GM19452 (cell line): ENCODE measurements around the gene SLC25A26.
A peak's percentile ranks its signal among the peaks of the same experiment; 100 is the strongest.

Experiments used
- ATAC-seq: cut with Tn5 transposase; IDR thresholded peaks from one replicate; pipeline ENCODE4 v1.9.1; 2021; ENCODE audit not compliant: unreplicated experiment

SLC25A26 gene

DNA sequence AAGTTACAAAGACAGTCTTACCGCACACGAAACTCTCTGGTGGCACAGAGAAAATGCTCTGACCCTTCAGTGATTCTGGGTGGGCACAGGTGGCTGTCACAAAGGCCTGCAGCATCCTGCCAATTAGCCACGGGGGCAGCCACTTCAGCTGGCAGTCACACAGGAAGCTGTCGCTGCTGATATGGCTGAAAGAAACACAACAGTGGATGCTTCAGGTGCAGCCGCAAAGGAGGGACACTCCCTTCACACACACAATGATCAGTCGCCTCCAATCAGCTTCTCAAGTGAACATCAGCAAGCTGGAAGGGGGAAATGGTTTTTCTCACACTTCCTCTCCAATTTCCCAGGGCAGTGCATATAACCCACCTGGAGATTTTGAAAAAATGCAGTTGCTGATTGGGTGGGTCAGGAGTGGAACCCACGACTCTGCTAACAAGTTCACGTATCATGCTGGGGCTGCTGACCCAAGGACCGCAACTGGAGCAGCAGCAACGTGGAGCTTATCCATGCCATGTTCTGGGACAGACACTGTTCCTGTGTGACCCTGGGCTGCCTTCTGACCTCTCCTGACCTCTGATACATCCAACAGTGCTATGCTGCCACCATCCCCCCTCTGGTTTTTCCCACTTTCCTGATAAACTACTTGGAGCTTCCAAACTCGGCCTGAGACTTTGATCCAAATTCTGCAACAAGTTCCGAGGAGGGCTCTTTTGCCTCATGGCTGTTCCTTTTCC is 173.4 kb downstream of the SLC25A26 start:
- peak; percentile 91 for ATAC-seq

DNA sequence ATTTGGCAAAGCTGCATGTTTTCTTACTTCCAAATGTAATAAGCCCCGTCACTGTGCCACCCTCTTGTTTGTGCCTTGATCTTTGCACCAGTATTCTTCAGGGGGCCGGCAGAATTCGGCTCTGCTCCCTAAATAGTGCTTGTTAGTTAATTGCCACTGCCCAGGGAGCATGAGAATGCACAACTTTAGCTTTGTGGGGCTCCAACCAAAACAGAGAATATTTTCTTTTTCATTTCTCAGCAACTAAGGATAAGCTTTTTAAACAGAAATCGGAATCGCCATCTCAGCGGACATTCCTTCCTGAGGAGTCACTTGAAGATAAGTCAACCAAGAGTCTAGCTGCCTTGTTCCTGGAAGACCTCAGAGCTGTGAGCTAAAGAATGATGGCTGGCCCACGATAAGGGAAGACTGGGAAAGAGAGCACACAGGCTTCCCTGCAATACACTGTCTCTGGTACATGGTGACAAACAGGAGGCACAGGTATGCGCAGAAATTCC is 174.0 kb downstream of the SLC25A26 start:
- no peak for ATAC-seq

DNA sequence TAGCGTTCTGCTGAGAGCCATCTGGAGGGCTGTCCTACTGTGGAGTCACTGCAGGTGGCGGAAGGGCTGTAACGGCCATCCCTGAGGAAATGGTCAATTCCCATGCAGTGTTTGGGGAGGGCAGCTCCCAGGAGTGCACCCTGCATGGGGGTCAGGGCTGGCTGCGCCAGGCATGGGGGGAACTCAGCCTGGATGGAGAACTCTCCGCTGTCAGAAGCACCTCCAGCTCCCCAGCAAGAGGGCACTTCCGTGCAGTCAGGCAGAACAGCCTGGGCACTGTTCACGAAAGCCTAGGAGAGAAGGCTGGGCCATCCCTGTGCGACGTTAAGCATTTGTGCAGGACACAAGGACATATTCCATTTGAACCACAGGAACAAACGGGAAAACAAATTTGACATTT is 174.8 kb downstream of the SLC25A26 start:
- ATAC-seq: no peak

DNA sequence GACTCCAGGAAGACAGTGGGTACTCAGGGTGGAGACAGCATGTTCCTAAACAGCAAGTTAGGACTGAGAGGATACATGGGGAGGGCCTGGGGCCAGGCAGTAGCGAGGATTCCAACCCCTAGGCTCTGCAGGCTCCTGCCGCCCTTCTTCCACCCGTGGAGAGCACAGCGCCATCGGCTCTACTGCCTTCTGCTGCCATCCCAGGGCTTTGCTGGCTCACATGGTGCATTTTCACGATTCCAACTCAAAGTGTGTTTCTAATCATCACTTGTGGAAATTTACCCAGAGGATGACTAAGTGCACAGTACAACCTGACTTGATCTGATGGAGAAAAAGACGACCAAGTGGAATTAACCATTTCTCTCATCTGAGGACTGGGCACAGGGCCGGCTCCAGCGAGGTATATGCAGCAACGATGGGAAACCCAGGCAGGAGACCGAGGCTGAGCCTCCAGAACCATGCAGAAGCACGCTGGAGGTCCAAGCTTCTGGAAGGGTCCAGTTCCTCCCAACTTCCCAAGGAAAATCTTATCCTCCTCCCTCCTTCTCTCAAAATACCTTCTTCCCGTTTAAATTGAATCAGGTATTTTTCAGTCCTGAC is 175.5 kb downstream of the SLC25A26 start:
- ATAC-seq: no peak

DNA sequence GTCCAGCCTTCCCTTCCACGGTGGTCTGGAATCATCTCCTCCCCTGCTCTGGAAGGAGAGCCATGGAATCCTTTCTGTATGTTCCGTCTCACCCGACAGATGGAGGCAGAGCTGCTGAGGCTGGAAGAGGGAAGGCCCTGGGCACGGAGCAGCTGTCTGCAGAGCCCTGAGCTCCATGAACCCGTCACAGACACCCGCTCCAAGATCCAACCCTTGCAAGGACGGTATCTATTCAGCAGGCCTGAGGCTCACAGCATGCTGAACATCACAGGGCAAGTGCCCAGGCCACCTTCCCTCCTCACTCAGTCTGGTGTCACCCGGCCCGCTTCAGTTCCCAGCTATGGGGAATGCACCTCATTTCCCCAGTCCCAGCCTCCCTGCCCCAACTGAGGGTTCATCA is 176.1 kb downstream of the SLC25A26 start:
- no peak for ATAC-seq

DNA sequence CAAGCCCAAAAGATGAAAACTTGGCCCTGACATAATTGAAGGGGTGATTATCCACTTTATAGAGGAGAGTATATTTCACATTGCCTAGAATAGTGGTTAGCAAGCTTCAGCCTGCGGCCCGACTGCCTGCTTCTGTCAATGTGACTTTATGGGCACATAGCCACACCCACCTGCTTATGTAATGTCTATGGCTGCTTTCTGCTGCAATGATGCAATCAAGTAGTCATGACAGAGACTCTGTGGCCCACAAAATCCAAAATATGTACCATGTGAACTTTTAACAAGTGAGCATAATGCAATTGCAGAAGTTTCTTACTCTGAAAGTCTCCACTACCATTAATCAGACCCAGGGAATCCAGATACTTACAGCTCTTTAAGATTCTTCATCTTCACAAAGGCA is 176.9 kb downstream of the SLC25A26 start:
- no peak for ATAC-seq

DNA sequence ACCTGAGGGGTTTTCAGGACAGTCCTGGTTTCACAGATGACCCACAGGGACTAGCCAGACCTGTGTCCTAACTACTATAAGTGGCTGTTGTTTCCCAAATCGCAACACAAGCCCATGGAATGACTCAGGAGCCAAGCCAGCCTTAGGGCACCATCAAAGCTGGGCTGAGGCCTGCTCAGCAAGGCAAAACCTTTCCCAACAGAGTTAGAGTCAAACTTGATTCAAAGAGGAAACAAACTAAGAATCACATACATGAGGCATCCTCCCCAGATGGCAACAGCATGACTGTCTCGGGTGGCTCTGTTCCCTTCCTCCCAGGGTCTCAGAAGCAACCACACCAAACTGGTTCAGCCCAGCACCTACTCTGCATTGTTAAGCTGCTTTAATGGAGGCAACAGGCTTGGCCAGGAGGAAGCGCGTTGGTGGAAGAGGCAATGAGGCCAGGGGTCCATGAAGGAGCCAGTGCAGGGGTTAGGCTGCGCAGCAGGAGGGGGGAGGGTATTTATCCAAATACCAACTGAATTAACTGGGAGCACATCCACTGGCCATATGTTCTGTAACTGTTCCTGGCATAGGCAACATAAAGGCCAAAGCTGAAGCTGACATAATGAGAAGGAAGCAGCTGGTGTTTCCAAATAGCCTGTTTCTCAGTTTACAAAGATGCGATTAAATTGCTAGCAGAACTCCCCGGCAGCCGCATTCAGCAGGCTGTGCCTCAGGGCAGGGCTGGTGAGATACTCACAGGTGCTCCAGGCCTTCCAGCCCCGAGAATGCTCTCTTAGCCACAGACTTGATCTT is 177.6 kb downstream of the SLC25A26 start:
- ATAC-seq: no peak

DNA sequence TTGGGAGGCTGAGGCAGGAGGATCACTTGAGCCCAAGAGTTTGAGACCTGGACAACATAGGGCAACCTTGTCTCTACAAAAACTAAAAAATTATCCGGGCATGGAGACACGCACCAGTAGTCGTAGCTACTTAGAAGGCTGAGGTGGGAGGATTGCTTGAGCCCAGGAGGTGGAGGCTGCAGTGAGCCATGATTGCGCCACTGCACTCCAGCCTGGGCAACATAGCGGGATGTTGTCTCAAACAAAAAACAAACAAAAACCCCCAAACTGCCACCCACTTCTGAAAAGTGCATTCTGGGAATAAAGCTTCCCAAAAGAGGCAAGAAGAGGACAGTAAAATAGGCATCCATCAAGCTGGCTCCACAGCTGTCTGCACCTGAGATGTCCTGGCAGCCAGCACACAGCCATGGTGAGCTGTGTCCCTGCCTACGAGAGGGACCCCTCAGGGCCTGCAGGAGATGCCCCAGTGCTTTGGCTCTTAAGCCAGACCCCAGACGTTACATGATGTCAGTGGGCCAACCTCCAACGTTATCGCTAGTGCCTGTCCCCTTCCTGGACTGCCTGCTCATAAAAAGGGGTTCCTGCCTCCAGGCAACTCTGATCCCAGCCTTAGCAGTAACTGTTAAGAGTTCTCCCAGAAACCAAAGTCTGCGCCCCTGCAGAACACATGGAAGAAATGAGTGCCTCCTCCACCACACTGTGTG is 178.9 kb downstream of the SLC25A26 start:
- no peak for ATAC-seq

DNA sequence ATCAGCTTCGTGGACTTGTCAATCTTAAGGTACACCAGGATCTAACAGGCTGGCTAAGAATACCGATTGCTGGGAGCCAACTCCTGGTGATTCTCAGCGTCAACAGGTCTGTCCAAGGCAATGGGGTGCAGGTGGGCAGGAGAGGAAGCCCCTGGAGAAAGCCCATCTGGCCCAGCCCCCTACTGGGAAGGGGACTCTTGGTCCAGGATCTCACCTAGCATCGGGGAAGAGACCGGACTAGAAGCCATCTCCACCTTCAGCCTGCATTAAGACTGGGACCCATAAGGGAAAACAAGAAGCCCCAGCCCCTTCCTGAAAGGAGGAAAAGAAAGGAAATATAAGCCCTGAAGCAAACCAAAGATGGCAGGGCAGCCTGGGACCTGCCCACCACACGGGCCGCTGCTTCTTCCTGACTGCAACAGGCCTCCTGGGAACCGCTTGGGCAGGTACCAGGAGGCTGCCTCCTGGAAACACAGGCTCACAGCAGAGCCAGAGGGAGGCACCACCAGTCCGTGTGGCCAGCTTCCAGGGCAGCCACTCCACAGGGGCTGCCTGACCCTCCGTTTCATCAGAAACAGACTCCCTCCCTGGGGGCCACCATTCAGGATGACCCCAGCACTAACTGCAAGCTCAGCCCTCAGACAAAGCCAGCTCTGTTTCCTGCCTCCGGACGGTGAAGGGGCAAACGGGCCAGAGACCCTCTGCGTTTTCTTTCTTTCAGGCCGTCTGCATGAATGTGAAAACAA is 179.8 kb downstream of the SLC25A26 start:
- no peak for ATAC-seq

DNA sequence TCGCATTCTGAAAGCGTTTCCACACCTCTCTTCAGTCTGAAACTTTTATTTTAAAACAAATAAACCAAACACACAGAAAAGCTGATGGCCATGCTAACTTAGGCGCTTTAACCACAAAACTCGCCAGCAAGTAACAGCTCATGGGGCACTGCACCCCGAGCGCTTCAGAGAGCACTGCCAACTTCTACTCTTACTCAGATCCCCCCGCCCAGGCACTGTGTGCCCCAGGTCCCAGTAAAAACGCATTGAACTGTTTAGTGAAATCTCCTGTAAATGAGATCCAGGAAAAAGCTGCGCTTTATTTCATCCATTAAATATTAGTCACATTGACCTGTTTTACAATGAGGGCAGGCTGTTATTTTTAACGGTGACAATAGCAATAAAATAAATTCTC is 180.4 kb downstream of the SLC25A26 start:
- ATAC-seq: no peak

DNA sequence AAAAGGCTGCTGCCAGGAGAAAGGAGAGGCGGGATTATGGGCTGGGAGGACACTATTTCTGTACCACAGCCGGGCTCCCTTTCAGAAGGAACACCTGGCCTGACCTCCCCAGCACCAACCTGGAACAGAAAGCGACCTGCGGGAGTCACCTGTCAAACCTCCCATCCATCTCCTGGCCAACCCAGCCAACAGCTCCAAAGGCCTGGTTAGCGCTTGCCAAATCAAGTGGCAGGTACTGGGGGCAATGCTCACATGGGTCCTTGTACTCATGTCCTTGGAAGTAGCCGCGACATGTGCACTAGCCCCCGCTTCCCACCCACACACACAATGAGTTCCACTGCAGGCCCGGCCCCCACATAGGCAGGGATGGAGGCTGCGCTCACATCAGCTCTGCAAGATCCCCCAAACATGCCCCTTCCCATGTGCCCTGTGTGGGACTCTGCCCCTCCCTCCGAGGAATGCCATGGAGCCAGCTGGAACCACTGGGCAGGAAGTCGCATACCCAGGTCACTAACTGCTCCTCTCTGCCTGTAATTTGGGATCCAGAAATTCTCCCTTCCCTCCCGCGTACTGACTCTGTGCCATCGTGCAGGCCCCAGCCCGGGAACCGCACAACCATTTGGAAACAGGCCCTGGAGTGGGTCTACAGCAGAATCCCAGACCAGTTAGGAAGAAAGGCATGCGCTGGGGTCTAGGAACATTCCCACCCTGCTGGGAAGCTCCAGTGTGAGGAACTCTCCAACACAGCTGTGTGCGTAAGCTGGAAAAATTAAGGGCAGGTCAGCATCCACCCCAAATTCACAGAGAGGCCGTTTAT is 181.1 kb downstream of the SLC25A26 start:
- ATAC-seq: no peak

DNA sequence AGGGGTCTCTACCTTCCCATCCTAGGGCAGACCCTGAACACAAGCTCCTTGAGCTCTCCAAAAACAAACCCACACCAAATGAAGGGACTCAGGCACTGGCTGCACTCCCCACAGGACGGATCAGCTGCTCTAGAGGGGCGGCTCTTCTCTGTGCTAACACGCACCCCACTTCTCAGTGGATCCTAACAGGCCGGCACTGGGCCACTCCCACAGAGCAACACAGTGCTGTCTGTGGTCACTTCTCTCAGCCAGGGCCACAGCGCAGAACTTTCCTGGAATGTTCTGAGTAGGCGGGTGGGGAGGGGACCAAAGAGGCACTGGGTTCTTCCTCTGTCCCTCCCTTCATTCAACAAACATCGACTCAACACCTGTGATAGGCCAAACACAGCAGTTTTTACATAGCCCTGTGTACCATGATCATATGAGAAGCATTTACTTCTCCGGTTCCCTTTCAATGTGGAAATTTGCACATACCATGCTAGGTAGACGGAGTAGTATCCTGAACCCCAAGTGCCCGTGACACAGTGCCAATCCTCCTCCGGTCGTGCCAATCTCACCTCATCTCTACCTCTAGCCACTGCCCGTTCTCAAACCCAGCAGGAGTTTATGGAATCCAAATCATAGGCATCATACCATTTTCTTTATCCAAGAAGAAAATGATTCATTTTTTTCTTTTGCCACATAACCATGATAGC is 181.9 kb downstream of the SLC25A26 start:
- ATAC-seq: no peak

DNA sequence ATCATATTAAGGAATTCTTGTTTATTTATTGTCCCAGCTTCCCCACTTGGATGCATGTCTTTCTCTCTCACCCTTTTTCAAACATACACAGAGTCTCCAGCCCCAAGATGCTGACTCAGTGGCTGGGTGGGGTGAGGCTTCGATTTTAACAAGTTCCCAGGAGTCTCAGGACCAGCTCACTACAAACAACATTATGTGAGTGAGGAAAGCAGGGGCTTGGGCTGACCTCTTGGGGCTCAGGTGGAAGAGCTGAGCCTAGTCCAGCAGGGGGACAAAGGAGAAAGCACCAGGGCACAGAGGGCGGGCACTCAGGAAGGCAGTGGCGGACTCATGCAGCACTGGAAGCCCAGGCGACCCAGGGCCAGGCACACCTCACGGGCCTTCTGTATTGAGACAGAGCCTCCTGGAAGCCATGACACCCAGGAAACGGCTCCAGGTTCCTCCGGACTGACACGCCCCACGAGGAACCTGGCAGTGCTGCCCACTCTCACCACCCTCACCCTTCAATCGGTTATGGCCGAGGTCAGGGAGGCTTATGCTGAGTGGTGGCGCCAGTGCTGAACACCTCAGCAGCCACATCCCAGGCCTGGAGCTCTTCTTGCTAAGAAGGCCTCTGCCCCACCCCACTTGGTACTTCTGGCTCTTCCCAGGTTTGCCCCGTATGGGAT is 182.7 kb downstream of the SLC25A26 start:
- no peak for ATAC-seq

DNA sequence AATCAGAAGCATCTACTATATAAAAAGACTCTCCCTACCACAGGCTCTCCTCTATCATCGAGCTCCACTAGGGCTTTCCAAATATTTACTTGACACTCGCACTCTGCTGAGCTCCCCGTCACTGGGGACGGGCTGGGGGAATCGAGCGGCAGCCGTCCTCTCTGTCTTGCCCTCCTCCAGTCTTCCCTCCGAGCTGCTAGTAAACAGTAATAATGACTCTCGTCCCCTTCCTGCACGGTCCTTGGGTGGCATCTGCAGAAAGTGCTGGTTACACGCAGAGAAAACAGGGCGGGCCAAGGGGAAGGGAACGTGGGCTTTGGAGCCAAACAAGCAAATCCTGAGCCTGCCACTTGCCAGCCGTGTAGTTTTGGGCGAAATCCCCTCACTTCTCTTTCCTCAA is 183.4 kb downstream of the SLC25A26 start:
- no peak for ATAC-seq

DNA sequence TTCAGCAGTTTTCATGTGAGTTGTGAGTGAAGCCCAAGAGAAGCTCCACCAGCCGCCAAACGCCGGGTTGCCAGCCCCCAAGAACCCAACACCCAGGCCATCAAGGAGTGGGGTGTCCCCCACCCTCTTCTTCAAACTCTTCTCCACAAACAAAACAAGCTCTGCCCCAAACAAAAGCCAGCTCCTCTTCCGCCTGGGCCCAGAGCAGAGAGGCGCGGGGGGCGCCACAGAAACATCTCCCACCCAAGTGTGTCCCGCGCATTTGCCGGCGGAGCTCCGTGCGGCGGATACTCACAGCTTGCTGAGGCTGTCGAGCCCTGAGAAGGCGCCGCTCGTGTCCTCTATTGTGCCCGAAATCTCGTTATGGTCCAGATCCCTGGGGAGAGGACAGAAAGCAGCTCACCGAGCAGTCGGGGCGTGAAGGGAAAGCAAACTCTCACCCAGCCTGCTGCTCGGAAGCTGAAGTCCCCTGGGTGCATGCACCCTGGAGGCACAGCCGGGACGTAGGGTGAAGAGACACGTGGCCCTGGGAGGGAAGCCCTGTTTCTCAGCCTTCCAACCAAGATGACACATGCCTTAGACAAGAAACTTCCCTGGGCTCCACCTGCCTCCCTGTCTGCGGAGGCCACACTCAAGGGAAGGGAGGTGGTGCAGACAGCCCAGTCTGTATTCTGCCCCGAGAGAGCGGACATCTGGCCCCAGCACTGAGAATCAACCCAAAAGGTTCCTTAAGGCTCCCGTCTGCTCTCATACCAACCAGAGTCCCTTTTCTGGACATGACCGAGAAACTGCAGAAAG is 184.3 kb downstream of the SLC25A26 start:
- no peak for ATAC-seq

DNA sequence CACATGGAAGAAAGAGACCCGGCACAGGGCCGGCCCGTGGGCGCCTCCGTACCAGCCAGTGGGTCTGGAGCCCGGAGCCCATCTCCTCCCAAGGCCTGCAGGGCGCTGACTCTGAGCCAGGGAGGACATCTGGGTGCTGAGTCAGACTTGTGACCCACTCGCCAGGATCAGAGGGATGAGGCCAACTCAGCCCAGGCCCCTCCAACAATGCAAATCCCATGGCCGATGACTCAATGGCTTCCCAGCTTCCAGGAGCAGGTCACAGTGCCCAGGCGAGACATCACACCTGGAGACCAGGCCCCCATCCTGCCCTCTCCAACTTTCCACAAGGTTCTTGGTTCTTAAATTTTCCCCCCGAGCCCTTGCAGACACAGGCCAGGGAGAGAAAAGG is 184.9 kb downstream of the SLC25A26 start:
- ATAC-seq: no peak

DNA sequence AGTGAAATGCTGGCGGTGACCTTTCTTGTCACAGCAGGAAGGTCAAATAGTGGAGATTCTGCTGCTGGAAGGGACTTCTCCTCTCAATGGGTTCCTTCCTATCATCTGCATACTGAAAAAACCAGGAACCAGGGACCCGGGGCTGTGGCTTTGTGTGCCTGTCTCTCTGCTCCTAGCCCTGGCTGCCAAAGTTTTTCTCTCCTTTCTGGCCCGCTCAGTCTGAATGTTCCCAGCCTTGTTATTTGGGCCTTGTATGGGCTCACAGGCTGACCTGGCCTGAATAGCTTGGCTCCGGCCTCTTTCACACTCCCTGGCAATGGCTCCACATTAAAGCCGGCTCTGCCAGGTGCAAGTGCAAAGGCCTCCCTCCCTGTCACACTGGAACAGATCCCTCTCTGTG is 185.4 kb downstream of the SLC25A26 start:
- ATAC-seq: no peak
